Suprapubic skin (tissue), 4 donors: ENCODE measurements around the gene SMIM14.

Source experiments
- CTCF ChIP-seq, 2 donors: fragments of 200-600 bp in 1 of 2; fragments of 450-650 bp in 1 of 2; sonication (generic) in 1 of 2; IDR thresholded peaks; one replicate each; pipeline ENCODE4 v1.5.1; 2016 to 2019; ENCODE audit warnings: antibody characterized with exemption in 2 of 2, mild to moderate bottlenecking in 1 of 2, moderate library complexity in 1 of 2
- EP300 ChIP-seq: sonication (generic); formaldehyde crosslinking; IDR thresholded peaks from one replicate; pipeline ENCODE4 v1.6.1; 2017; ENCODE audit warnings: antibody characterized with exemption
- POLR2A ChIP-seq, 2 donors: fragments of 450-650 bp; IDR thresholded peaks; one replicate each; pipeline ENCODE4 v1.6.1; 2017; ENCODE audit warnings: antibody characterized with exemption in 2 of 2, mild to moderate bottlenecking in 2 of 2, moderate library complexity in 2 of 2
- POLR2AphosphoS5 ChIP-seq, 3 donors: sonication (generic); formaldehyde crosslinking; IDR thresholded peaks; one replicate each; pipeline ENCODE4 v1.6.1; 2017; ENCODE audit warnings: antibody characterized with exemption in 3 of 3

DNA sequence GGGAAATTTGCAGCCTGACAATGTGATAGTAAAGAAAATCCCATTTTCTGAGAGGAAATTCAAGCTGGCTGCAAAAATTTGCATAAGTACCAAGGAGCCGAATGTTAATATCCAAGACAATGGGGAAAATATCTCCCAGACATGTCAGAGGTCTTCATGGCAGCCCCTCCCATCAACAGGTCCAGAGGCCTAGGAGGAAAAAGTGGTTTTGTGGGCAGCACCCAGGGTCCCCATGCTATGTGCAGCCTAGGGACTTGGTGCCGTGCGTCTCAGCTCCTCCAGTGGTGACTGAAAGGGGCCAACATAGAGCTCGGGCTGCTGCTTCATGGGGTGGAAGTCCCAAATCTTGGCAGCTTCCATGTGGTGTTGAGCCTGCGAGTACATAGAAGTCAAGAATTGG is 105.1 kb downstream of the SMIM14 start:
- no peak for TF ChIP-seq CTCF (IDR thresholded peaks at IDR 0.05)
- no peak for TF ChIP-seq POLR2AphosphoS5 (IDR thresholded peaks at IDR 0.05)
- TF ChIP-seq POLR2A (IDR thresholded peaks at IDR 0.05) = no peak
- no peak for TF ChIP-seq EP300
